Inferior parietal cortex (tissue), 1 donor: ENCODE results near the gene FAM43A.

Experiments
- DNase-seq: peaks from one replicate; pipeline ENCODE4 v3.0.0-alpha.2; 2016; ENCODE audit errors: extremely low spot score

The FAM43A gene

DNA sequence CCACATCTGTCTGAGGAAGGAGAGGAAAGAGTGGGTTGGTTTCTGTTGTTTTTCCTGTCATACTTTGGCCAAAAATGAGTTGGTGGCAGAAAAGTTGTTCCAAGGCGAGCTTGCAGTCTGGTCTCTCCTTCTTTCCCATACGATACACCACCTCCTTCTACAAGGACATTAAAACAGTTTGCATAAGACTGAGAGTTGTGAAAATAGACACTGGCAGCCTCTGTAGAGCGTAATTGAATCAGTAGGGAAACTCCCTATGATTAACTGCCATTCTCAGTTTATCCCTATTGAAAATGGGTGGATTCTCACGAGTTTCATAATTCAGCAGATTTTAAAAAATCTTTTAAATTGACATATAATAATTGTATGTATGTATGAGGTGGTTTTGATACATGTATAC lies 10.0 kb upstream of the FAM43A start:
- peak; percentile 27 for DNase-seq

DNA sequence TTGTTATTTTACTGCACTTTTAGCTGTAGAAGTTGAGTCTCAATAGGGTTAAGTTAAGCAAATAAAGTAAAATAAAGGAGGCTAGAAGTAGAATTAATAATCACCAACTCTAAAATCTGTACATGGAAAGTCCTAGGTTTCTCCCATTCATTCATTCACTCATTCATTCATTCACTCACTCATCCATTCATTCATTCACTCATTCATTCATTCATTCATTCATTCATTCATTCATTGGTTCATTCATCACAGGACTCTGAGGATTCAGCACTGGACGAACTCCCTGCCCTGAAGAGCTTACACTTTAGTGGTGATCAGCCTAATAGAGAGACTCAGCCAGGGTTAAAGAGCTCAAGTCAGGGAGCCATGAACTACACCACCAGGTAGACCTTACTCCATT lies 9.2 kb upstream of the FAM43A start:
- no peak for DNase-seq

DNA sequence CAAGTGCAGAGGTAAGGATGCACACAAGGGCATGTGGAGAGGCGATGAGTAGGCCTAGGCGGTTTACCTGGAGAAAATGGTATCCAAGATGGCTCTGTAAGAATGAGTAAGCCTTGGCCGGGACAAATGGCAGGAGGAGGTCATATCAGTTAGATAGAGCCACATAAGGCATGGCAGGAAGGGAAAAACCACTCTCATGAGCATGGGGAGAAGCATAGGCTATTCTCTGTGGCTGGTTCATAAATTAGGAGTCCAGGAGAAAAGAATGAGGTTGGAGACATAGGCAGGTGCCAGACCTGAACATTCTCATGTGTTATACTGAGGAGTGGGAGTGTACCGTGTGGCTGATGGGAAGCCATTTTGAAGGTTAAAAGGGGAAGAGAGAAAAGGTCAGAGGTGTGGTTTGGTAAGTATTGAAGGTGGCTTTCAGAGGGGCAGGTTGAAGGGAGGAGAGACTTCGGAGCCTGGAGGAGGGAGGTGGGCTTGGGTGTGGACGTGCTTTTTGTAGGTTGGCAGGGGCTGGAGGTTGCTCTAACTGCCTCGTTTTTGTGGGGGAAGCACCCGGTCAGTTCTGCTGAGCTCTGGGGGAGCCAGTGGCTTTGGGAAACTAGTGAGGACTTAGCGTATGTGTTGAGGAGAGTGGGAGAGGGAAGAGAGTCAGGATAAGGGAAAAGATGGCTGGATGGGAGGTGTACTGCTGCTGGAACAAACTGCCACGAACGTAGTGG lies 4.6 kb upstream of the FAM43A start:
- no peak for DNase-seq

DNA sequence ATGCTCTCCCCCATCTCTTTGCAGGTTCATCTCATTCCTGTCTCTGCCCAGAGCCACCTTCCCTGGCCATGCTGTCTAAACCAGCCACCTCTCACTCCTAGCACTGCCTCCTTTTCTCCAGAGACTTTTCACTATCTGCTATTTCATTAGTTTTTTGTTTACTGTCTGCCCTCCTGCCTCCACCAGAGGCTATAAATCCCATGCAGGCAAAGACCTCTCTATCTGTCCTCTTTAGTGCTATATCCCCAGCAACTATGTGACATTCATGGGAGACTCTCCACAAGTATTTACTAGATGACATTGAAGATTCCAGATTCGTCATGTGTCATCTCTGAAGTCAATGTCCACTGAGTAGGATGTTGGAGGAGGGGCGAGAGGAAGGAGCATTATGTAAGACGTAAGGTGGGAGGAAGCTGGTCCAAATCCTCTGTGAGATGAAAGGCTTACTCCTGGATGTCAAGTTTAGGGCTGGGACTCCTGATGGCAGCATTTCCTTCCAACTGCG lies 3.4 kb upstream of the FAM43A start:
- no peak for DNase-seq

DNA sequence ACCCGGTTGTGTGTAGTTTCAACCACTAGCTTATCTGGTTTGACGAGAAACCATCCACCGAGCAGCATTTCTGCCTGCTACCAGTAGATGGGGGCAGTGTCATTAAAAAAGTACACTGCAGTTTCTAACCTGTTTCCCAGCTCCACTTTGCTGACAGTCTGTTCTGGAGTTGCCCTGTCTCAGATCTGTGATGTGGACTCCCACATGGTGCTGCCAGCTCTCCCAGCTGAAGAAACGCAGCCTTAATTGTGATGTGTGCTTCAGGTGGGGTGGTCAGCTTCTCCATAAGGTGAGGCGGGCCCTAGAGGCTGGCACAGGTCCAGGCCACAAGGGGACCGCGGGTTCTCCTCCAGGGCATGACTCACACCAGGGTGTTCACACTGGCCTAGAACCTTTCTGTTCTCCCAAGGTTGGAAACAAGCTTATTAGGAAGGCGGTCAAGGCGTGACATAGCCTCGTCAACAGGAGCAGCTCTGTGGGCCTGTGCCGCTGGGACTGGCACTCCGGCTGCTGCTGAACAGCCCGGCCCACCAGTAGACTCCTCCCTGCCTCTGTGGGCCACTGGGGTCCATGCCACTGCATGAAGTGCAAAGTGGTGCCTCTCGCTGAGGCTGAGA lies 2.9 kb upstream of the FAM43A start:
- DNase-seq = peak; percentile 89

DNA sequence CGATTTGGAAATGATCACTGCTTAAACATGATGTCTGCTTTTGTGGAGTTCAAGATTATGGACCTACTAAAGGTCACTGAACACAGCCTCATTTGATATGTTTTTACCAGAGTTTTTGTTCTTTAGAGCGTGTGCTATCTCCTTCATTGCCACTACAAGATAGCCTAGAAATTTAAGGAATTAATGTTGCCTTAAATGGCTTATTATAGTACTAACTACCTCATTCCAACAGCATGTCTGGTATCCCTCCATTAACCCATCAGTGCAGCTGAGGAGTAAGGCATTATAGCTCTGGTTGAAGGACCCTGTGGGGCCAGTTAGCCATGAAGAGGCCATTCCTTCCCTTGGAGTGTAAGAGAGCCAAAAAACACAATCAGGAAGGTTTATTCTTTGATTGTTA lies 2.3 kb upstream of the FAM43A start:
- no peak for DNase-seq

DNA sequence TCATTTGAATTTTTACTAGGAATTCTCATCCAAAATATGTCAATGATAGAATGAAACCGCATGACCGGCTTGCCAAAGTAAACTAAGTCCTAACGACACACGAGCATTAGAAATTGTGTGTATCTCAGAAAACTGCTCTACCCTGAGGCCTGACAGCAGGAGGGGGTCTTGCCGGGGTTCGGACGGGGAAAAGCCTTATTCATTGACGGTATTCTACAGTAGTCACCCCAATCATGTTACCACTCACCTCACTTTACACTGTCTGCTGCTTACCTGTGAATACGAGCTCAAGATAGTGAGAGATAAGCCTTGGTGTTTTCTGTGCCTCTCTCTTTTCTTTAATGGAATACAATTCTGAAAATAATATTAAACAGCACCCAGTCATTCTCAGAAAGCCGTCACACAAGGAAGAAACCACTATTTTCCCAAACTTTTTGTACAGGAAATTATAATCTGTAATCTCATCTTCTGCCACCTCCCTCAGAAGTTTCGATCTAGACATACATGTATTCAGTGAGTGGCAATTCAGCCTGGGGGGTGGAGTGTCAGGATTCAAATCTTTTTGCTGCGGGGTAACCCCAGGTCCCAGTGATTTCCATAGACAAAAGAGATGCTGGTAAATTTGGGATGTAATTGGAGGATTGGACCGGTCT lies 492 bp upstream of the FAM43A start:
- no peak for DNase-seq

DNA sequence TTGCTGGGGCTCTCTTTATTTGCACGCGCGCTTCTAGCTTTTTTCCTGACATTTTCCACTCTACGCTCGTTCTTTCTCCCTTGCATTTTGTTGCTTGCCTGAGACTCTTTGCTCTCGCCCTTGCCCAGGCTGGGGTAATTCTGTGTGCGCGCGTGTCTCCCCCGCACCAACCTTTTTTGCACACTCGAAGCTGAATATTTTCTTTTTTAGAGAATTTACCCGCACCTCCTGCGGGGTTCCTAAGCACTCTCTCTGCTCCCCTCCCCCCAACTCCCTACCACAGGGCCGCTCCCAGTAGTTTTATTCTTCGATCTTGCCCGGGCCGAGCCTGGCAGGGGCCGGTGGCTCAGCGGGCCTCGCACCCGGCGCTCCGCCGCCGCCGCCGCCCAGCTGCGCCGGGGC lies 732 bp downstream of the FAM43A start:
- DNase-seq = no peak

DNA sequence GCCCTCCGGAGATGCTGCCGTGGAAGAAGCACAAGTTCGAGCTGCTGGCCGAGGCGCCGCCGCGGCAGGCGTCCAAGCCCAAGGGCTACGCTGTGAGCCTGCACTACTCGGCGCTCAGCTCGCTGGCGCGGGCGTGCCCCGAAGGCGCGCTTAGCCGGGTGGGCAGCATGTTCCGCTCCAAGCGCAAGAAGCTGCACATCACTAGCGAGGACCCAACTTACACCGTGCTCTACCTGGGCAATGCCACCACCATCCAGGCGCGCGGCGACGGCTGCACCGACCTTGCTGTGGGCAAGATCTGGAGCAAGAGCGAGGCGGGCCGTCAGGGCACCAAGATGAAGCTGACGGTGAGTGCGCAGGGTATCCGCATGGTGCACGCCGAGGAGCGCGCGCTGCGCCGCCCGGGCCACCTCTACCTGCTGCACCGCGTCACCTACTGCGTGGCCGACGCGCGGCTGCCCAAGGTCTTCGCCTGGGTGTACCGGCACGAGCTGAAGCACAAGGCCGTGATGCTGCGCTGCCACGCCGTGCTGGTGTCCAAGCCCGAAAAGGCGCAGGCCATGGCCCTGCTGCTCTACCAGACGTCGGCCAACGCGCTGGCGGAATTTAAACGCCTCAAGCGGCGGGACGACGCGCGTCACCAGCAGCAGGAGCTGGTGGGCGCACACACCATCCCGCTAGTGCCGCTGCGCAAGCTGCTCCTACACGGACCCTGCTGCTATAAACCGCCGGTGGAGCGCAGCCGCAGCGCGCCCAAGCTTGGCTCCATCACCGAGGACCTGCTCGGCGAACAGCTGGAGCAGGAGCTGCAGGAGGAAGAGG lies 1.3 kb downstream of the FAM43A start:
- peak; percentile 11 for DNase-seq

DNA sequence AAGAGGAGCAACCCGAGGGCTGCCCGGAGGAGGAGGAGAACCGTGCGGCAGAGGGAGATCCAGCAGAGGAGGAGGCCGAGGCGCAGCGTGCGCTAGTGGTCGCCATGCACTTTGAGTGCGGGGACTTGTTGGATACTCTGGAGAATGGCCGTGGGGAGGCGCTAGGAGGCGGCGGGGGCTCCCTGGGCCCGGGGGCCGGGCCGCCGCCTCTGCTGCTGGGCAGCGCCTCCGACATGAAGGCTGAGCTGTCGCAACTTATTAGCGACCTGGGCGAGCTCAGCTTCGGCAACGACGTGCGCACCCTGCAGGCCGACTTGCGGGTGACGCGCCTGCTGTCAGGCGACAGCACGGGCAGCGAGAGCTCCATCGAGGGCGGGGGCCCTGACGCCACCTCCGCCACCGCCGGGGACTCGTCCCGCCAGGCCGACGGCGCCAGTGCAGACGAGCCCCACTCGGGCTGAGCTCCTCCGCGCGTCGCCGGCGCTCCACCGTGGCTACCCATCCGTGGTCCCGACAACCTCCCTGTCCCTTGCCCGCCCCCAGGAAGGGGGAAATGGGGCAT lies 2.0 kb downstream of the FAM43A start:
- DNase-seq = peak; percentile 13

DNA sequence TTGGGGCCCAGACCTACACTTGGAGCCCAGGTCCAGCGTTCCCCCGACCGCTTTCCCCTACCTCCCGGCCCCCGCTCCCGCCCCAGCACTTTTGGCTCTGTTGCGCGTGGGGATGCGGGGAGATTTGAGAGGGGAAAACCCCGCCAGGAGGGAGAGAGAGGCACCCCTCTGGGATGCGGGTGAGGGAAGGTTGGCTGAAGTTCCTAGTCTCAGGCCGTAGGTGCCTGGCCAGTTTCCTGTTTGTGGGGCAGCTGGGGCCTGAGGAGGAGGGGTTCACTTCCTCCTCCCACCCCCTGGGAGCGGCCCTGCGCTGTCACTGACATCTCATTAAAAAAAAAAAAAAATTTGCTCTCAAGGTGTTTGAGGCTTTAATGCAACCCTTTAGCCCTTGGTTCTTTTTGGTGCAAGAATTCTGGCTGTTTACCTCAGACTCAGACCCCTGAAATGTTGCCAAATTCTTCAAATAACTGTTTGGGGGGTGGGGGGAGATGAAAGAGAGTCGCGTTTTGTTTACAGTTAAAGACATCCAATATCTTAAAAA lies 2.6 kb downstream of the FAM43A start:
- DNase-seq = no peak

DNA sequence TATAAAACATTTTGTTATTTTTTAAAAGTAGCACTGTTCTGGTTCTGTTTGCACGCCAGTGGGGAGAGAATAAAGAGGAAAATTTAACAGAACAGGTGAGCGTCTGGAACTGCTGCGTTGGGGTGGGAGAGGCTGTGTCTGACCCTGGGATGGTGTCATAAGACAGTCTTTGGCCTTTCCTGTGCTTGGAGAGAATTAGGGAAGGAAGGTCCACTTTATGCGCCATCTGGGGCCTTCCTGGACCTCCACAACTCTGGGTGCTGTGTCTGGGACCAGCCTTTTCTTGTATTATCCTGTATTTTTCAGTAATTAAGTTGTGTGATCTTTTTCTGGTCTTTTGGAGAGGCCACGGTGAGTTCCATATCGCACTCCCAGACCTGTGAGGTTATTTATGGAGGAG lies 3.3 kb downstream of the FAM43A start:
- no peak for DNase-seq

DNA sequence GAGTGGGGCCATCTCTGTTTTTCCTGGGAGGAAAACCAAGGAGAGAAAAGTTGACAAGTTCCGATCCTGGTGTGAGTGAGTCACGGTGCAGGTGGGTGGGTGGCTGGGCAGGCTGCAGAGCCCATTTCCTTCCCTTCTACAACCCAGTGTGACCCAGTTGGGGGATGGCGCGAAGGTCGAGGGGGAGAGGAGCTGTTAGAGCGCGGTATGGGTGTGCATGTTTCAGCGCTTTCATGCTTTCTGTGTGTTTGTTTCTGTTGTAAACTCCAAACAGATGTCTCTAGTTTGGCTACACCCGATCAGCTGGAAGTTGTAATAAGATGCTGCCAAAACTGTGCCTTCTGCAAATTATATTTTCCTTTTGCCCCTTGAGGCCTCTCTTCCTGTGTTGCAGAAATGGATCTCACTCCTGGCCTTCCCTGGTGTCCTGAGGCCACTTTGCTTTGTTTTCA lies 3.8 kb downstream of the FAM43A start:
- peak; percentile 4 for DNase-seq

DNA sequence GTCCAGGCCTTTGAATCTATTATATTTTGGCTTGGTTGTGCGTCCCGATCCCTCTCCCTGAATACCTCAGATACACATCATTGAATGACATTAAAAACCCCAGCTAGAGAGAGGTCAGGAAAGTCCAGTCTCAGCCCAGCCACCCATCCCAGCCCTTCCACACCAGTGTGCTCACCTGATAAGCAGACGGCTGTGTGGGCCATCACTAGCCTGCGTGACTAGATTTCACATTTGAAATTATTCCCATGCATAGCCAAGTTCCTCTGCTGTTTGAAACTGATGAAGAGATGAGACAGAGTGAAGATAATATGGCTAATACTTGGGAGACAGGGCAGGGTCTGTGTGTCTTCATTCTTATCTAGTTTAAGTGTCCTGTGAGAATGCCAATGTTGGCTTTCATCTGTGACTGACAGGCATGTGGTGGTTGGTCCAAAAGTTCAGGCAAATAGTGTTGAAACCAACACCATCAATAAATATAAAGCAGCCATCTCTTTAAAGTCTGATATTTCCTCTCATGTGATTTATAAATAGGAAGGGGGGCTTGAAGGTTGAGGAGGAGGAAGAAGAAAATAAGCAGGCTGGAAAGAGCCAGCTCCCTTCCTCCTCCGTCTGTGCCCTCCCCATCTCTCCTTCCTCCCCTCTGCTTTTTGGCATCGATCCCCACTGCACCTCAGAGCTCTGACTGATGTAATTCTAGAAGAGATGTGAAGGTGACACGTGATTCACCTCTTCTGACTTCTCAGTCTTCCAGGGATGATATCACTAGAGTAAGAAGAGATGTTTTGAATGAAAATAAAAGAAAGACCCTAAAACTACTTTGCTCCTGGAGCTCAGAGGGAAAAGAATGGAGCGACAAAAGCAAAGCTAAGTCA lies 5.1 kb downstream of the FAM43A start:
- no peak for DNase-seq

DNA sequence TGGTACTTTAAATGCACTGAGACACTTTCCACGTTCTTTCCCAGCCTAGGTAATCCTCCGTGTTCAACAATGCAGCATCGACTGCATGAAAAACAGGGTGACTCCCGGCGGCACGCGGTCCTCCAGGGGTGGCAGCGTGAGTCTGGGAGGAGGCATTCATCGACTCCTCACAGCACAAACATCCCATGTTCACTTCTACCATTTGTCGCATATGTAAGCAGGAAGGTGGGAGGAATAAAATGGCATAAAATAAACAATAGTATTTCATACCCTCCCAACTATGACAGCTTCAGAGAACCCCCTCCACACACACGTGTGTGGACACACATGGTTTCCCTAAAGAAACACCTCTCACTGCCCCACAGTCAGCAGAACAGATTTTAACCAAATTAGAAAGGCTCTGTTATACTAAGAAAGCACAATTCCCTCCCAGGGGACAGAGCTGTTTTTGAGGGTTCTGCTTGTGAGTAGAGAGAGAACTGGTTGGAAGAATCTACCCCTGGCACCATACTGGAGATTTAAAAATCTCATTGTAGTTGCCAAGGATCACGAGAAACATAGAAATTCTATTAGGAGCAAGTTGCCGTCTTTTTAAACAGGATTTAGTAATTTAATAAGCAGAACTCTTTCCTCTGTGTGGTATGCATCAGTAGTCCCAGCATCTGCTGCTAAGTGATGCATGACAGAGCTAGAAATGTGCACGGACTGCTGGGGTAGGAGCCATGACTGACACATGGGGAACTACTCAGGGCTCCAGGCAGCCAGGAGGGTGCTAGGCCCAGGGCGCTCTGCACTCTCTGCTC lies 6.0 kb downstream of the FAM43A start:
- no peak for DNase-seq

DNA sequence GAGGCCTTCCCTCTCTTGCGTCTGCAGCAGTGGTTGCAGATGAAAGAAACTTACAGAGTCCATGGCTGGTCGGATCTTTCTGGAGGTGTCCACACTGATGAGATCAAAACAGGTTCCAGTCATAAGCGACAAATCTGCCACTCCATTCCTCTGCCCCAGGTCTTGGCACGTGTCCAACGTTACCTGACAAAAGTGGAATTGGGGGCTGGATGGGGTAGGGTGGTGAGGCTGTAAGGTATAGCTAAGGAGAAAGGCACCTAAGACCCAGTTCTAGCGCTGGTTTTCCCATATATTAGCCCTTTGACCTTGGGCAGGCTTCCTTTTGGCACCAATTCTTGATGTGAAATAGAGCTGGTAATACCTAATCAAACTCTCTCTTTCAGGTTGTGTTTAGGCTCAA lies 11.0 kb downstream of the FAM43A start:
- no peak for DNase-seq

DNA sequence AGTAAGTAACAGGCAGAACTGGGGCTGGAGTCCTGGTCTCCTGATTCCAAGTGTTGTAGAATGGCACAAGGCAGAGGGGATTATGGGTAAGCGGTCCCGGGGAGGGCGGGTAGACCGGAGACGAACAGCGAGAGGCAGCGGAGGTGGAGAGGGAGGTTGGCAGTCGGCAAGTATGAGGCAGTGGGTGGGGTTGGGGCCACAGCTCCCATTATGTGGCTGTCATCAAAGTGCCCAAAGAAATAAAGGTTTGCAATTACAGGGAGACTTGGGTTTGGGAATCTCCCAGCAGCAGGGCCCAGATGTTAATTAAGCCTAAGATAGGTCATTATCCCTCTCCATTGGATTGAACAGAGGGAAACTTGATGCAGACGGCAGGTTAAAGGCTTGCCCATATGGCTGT lies 16.9 kb downstream of the FAM43A start:
- DNase-seq = no peak

DNA sequence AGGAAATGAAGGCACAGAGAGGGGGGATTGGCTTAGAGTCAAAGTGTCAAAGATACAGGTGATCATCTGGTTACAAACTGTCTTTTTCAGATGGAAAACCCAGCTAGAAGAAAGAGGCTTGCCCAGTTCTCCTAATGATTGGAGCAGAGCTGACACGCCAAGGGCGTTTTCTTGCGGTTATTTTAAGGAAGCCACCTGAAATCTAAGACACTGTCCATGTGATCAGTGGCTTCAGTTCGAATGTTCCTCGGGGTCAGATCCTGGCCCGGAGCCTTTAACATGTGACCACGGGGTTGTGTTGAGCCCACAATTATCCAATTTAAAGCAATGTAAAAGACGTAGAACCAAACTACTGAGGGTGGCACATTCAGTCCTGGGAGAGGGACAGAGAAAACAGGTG lies 19.5 kb downstream of the FAM43A start:
- DNase-seq = no peak

DNA sequence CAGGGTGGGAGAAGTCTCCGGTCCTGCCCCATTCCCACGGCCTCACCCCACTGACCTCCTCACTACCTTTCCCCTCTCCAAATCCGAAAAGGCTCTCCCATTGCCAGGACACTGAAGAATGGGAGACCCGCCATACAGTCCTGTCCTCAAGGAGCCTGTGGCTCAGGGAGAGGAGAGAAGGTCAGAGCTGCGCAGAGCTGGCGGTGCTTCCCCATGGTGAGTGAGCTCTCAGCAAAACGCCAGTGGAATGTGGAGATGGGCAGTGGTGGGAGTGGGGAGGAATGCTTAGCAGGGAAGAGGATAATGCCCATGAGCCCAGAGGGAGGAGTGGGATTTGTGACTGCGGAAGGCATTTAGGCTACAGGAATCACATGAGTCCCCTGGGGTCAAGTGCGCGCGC lies 20.1 kb downstream of the FAM43A start:
- DNase-seq = no peak

DNA sequence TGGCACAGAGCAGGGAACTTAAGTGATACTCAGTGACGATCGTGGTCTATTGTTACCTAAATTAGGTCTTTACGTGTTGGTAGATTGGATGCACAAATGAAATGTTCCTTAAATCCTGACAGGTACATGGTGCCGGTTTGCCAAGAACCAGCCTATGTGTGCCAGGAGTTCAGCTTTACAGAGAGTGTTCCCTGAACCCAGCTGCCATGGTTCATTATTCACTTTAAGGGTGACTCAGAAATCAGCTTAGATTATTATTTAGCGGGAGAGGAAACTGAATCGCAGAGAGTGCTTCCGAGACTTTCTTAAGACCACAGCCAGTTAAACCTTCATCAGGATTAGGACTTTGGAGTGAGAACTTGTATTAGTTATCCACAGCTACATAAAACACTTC lies 21.5 kb downstream of the FAM43A start:
- no peak for DNase-seq
